ENCODE measurements around the gene AP4B1.

AP4B1 gene

GRCh38 chr1:113891631-113892220 lies 12.9 kb downstream of the AP4B1 start:
- DNase-seq, result no peak

GRCh38 chr1:113890816-113891215 lies 13.8 kb downstream of the AP4B1 start:
- DNase-seq, result no peak

GRCh38 chr1:113887402-113888175 lies 17.0 kb downstream of the AP4B1 start, which contains the start of gene BCL2L15:
Gene BCL2L15 (minus strand): TSS chr1:113887581. CDS start chr1:113887375, 206 bp downstream.
- no peak for DNase-seq

GRCh38 chr1:113886417-113887401 lies 17.9 kb downstream of the AP4B1 start:
- DNase-seq, result no peak

- no peak for DNase-seq
These were observed 22.9 kb downstream of the AP4B1 start for GRCh38 chr1:113881661-113882060.

- no peak for DNase-seq
These were observed 24.9 kb downstream of the AP4B1 start for GRCh38 chr1:113879739-113880038.

GRCh38 chr1:113876176-113876575 lies 28.4 kb downstream of the AP4B1 start:
- DNase-seq, result no peak

GRCh38 chr1:113875714-113876113 lies 28.9 kb downstream of the AP4B1 start:
- no peak for DNase-seq

- no peak for DNase-seq
These were observed 30.4 kb downstream of the AP4B1 start for GRCh38 chr1:113874012-113874879.

- no peak for DNase-seq
These were observed 32.2 kb downstream of the AP4B1 start for GRCh38 chr1:113872219-113872935.

- DNase-seq, result no peak
These were observed 32.9 kb downstream of the AP4B1 start, which contains the start of gene PTPN22 for GRCh38 chr1:113871597-113872113. Gene PTPN22 (minus strand): TSS chr1:113871712.

GRCh38 chr1:113870778-113871177 lies 33.8 kb downstream of the AP4B1 start:
- no peak for DNase-seq

- DNase-seq, result no peak
These were observed 36.1 kb downstream of the AP4B1 start for GRCh38 chr1:113868387-113869083.

- DNase-seq, result no peak
These were observed 43.0 kb downstream of the AP4B1 start for GRCh38 chr1:113861641-113862040.

- no peak for DNase-seq
These were observed 43.7 kb downstream of the AP4B1 start for GRCh38 chr1:113860891-113861290.

GRCh38 chr1:113859478-113860175 lies 45.0 kb downstream of the AP4B1 start:
- DNase-seq, result no peak

GRCh38 chr1:113858982-113859381 lies 45.6 kb downstream of the AP4B1 start:
- no peak for DNase-seq

- no peak for DNase-seq
These were observed 46.2 kb downstream of the AP4B1 start for GRCh38 chr1:113858418-113858817.

- no peak for DNase-seq
These were observed 46.8 kb downstream of the AP4B1 start for GRCh38 chr1:113857776-113858175.

- DNase-seq, result no peak
These were observed 48.2 kb downstream of the AP4B1 start for GRCh38 chr1:113856401-113856790.

Data from DMS153 (cell line).